Naive thymus-derived CD4-positive, alpha-beta T cell (primary cell): Measurements from ENCODE around the gene WWOX. TPM values are rescaled to one million over a fixed set of nuclear protein-coding genes. Genes with fewer than 3 reads are reported as not detected.

Experiments used
- ATAC-seq: fragments of 150-1000 bp; cut with Tn5 transposase; 2 replicates; pipeline ENCODE4 v1.10.0; 2021; ENCODE audit warnings: mild to moderate bottlenecking, moderate library complexity
- CTCF ChIA-PET: fragments of 350-600 bp; sonication (Branson Sonifier 250); formaldehyde crosslinking; loops from one replicate; lab custom pipeline; 2021; ENCODE audit warnings: antibody characterized with exemption; lab: Charles Lee
- POLR2A ChIA-PET: fragments of 350-600 bp; sonication (Branson Sonifier 250); formaldehyde crosslinking; loops from one replicate; lab custom pipeline; 2021; ENCODE audit warnings: antibody characterized with exemption, inconsistent platforms; lab: Charles Lee
- DNase-seq, 9 donors: peaks; one replicate each; pipeline versions ENCODE4 v3.0.0 to v3.0.0-alpha.2; 2020 to 2022; ENCODE audit warnings: mixed read lengths in 1 of 9
- H3K27ac ChIP-seq: one replicate; pipeline ENCODE4 v1.7.0; 2013; ENCODE audit warnings: mild to moderate bottlenecking, low read depth, low read length, moderate library complexity
- H3K27me3 ChIP-seq, 2 donors: one replicate each; pipeline ENCODE4 v1.7.0; 2013; ENCODE audit warnings: low read length in 2 of 2, mild to moderate bottlenecking in 2 of 2, moderate library complexity in 2 of 2; ENCODE audit not compliant: control insufficient read depth in 2 of 2, insufficient read depth in 2 of 2
- H3K36me3 ChIP-seq, 3 experiments: 1 replicate in 2 of 3; 2 replicates in 1 of 3; pipeline ENCODE4 v1.7.0; 2013; ENCODE audit warnings: low read length in 3 of 3, mild to moderate bottlenecking in 3 of 3, moderate library complexity in 1 of 3; ENCODE audit not compliant: insufficient read depth in 3 of 3, control insufficient read depth in 2 of 3
- H3K4me1 ChIP-seq, 2 donors: one replicate each; pipeline ENCODE4 v1.7.0; 2013; ENCODE audit warnings: low read length in 2 of 2, mild to moderate bottlenecking in 2 of 2, moderate library complexity in 1 of 2; ENCODE audit not compliant: control insufficient read depth in 2 of 2, insufficient read depth in 2 of 2
- H3K4me3 ChIP-seq: 2 replicates; pipeline ENCODE4 v1.7.0; 2013; ENCODE audit warnings: mild to moderate bottlenecking, low read length
- H3K9me3 ChIP-seq, 3 experiments: 1 replicate in 2 of 3; 2 replicates in 1 of 3; pipeline ENCODE4 v1.7.0; 2013; ENCODE audit warnings: low read length in 3 of 3; ENCODE audit not compliant: control insufficient read depth in 2 of 3
- H3K27ac Mint-ChIP-seq, 9 donors: one replicate each; pipeline ENCODE4 v1.8.0; 2020 to 2022; ENCODE audit warnings: mixed read lengths in 9 of 9, mild to moderate bottlenecking in 8 of 9, moderate library complexity in 5 of 9, inconsistent platforms in 2 of 9
- H3K27me3 Mint-ChIP-seq, 5 donors: one replicate each; pipeline ENCODE4 v1.8.0; 2021 to 2022; ENCODE audit warnings: mixed read lengths in 5 of 5, mild to moderate bottlenecking in 1 of 5
- H3K36me3 Mint-ChIP-seq, 5 donors: one replicate each; pipeline ENCODE4 v1.8.0; 2020 to 2022; ENCODE audit warnings: mixed read lengths in 5 of 5, mild to moderate bottlenecking in 3 of 5, inconsistent platforms in 1 of 5
- H3K4me1 Mint-ChIP-seq, 7 donors: one replicate each; pipeline ENCODE4 v1.8.0; 2020 to 2022; ENCODE audit warnings: mixed read lengths in 7 of 7, mild to moderate bottlenecking in 3 of 7, inconsistent platforms in 1 of 7
- H3K4me3 Mint-ChIP-seq, 10 donors: one replicate each; pipeline ENCODE4 v1.8.0; 2020 to 2022; ENCODE audit warnings: mild to moderate bottlenecking in 10 of 10, mixed read lengths in 10 of 10, moderate library complexity in 6 of 10, inconsistent platforms in 2 of 10
- H3K9me3 Mint-ChIP-seq, 11 donors: one replicate each; pipeline ENCODE4 v1.8.0; 2020 to 2022; ENCODE audit warnings: mixed read lengths in 11 of 11, mild to moderate bottlenecking in 4 of 11, inconsistent platforms in 1 of 11, moderate library complexity in 1 of 11
- intact Hi-C, 2 donors: fragments of 100-400 bp; cut with micrococcal nuclease; formaldehyde crosslinking; loops; one replicate each; pipeline ENCODE4 v1.15.1; 2023
- polyA plus RNA-seq, 2 donors: library from polyadenylated mRNA; unstranded; fragments of 300-500 nt; fragmentation: Illumina TruSeq; gene quantifications; one replicate each; pipeline ENCODE4 v1.2.3, GENCODE V29; 2021
- total RNA-seq, 6 experiments: library from RNA in 5 of 6; stranded (reverse) in 5 of 6; gene quantifications; 1 replicate in 5 of 6; 2 replicates in 1 of 6; pipeline ENCODE4 v1.2.3 and lab custom pipeline; 2021 to 2026

The WWOX gene
- total and polyA plus RNA-seq, 7 experiments from 2014 or later: 13.8 to 31.1 (median 20.8) TPM

DNA sequence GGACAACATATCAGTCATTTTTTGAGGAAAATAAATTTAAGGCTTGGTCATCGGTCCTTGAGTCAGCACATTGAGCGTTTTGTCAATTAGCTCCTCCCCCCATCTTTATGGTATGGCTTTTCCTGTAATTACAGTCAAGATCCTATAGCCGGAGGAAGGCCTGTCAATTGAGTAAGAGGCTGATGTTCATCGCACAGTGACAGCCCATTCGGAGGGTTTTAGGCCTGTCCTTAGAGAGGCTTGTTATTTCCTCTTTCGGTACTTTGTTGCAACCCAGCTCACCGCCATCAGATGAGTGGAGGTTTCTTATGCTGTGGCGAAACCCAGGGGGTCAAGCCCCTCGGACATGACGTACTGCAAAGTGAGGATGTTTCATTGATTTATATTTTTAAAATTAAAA is 395.2 kb downstream of the WWOX start:
- CTCF ChIA-PET: no interaction called here
- Histone ChIP-seq H3K9me3 (no peaks in the 10 kb centered on the region), H3K36me3 (no peaks in the 10 kb centered on the region), H3K4me3 (no peak overlapping the region), H3K4me1 (no peaks in the 10 kb centered on the region), H3K27me3 (no peaks in the 10 kb centered on the region), H3K27ac (no peak overlapping the region)
- ATAC-seq (peak; percentile 64), DNase-seq (no peak)
- POLR2A ChIA-PET: no interaction called here
- H3K27ac Mint-ChIP-seq: no peak overlapping the region
- intact Hi-C loops: no loop called here
- no peaks in the 10 kb centered on the region for H3K9me3 Mint-ChIP-seq
- no peaks in the 10 kb centered on the region for H3K4me1 Mint-ChIP-seq
- H3K36me3 Mint-ChIP-seq: peaks cover 0 to 13% (median 7%) of the 10 kb centered on the region in 5 donors
- no peaks in the 10 kb centered on the region for H3K27me3 Mint-ChIP-seq
- no peak overlapping the region for H3K4me3 Mint-ChIP-seq

DNA sequence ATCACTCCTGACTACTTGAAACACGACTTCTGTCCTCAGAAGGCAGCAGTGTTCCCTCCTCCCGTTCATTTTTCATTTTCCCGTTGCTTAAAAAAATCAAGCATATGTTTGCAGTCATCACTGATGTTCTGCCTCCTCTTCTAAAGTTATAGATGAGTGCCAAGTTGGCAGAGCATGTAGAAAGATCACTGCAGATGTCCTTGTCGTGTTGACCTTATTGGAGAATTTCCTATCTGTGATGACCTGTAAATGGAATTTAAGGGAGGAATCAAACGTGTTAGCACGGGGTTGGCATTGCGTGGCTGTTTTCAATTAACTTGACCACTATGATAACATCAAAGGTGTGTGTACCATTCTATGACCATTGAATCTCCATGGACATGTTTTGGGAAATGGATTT is 396.7 kb downstream of the WWOX start:
- H3K9me3 ChIP-seq: no peaks in the 10 kb centered on the region
- no peak overlapping the region for H3K4me3 ChIP-seq
- ChIA-PET POLR2A (no interaction called here), CTCF (no interaction called here)
- intact Hi-C loops: no loop called here
- Mint-ChIP-seq H3K4me1 (no peaks in the 10 kb centered on the region), H3K27ac (peak overlapping the region in 1 of 9 donors; percentile 40), H3K9me3 (no peaks in the 10 kb centered on the region), H3K27me3 (no peaks in the 10 kb centered on the region), H3K4me3 (no peak overlapping the region), H3K36me3 (peaks cover 0 to 11% (median 7%) of the 10 kb centered on the region in 5 donors)
- no peak for ATAC-seq
- no peak overlapping the region for H3K27ac ChIP-seq
- no peaks in the 10 kb centered on the region for H3K27me3 ChIP-seq
- H3K36me3 ChIP-seq: no peaks in the 10 kb centered on the region
- H3K4me1 ChIP-seq: no peaks in the 10 kb centered on the region
- DNase-seq: no peak

DNA sequence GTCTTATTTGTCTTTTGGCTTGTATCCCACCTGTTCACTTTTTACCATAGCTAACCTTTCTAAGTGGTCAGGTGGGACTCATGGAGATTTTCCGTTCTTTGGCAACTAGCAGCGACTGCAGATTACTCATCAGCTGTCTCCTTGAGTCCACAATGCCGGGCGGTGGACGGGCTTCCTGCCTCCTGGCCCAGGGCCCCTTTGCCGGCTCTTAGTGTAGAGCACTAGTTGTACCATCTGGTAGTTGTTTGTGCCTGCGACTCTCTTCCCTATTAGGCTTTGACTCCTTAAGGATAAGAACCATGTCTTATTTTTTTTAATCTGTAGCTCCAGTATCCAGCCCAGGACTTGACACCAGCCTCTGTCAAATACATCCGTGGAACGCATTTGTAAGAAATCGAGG is 399.9 kb downstream of the WWOX start:
- Mint-ChIP-seq H3K27me3 (no peaks in the 10 kb centered on the region), H3K36me3 (peaks cover 0 to 7% (median 0%) of the 10 kb centered on the region in 5 donors), H3K4me3 (no peak overlapping the region), H3K4me1 (no peaks in the 10 kb centered on the region), H3K27ac (no peak overlapping the region), H3K9me3 (no peaks in the 10 kb centered on the region)
- CTCF ChIA-PET: no interaction called here
- Histone ChIP-seq H3K27ac (no peak overlapping the region), H3K4me3 (no peak overlapping the region), H3K27me3 (no peaks in the 10 kb centered on the region), H3K36me3 (no peaks in the 10 kb centered on the region), H3K4me1 (no peaks in the 10 kb centered on the region), H3K9me3 (no peaks in the 10 kb centered on the region)
- intact Hi-C loops: no loop called here
- ATAC-seq (no peak), DNase-seq (no peak)
- POLR2A ChIA-PET: no interaction called here

DNA sequence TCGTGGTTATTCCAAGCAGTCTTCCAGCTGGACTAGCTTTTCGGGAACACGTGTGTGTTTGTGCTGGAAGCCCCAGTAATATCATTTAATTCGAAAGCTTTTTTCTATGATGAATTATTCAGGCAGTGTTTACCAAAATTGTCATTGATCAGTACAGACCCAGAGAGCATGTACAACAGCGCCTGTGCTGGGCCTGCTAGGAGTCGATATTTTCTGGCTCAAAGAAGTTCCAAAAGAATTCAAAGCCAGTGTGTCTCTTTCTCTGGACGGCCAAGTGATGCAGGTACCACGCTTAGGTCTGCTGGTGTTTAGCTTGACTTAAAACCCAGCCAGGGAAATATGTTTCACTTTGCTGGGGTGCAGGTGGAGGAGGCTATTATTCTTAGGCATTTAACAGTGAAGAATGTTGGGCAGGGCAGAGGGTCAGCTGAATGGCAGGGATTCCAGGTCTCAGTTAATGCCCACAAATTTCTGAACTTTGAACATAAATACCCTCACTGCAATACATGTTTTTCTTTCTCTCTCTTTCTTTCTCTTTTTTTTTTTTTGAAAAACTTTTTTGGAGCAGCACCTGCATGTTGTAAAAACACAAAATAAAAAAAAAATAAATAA is 401.3 kb downstream of the WWOX start:
- Histone ChIP-seq H3K36me3 (no peaks in the 10 kb centered on the region), H3K4me3 (no peak overlapping the region), H3K27me3 (no peaks in the 10 kb centered on the region), H3K9me3 (no peaks in the 10 kb centered on the region), H3K4me1 (no peaks in the 10 kb centered on the region), H3K27ac (no peak overlapping the region)
- H3K4me1 Mint-ChIP-seq: no peaks in the 10 kb centered on the region
- no peaks in the 10 kb centered on the region for H3K9me3 Mint-ChIP-seq
- no peak overlapping the region for H3K27ac Mint-ChIP-seq
- ChIA-PET CTCF (interaction anchor here (0.7 kb wide), 1 partner anchor 766 kb away, joined by 3 read pairs; no protein-coding TSS in a partner anchor), POLR2A (no interaction called here)
- peaks cover 0 to 7% (median 0%) of the 10 kb centered on the region in 5 donors for H3K36me3 Mint-ChIP-seq
- intact Hi-C loops: no loop called here
- DNase-seq (no peak), ATAC-seq (no peak)
- H3K27me3 Mint-ChIP-seq: no peaks in the 10 kb centered on the region
- H3K4me3 Mint-ChIP-seq: no peak overlapping the region

DNA sequence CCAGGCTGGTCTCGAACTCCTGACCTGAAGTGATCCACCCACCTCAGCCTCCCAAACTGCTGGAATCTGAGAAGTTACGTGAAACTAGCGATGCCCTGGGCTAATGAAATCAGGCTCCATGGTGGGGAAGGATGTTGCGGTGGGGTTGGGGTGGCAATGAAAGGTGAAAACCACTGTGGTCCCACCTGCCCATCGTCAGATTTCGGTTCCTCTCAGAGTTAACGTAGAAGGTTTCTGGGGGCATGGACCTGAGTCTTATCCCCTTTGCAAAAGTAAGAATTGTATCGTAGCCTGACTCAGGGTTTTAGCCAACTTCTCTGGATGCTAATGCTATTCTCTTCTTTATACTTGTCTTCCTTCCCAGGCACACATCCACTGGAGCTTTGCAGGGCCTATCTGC is 402.3 kb downstream of the WWOX start:
- no peak for ATAC-seq
- Histone ChIP-seq H3K36me3 (no peaks in the 10 kb centered on the region), H3K27ac (no peak overlapping the region), H3K4me3 (no peak overlapping the region), H3K4me1 (no peaks in the 10 kb centered on the region), H3K27me3 (no peaks in the 10 kb centered on the region), H3K9me3 (no peaks in the 10 kb centered on the region)
- Mint-ChIP-seq H3K9me3 (no peaks in the 10 kb centered on the region), H3K36me3 (peaks cover 0 to 7% (median 0%) of the 10 kb centered on the region in 5 donors), H3K27me3 (no peaks in the 10 kb centered on the region), H3K4me1 (no peaks in the 10 kb centered on the region), H3K4me3 (no peak overlapping the region), H3K27ac (no peak overlapping the region)
- POLR2A ChIA-PET: no interaction called here
- no peak for DNase-seq
- CTCF ChIA-PET: interaction anchor here (0.7 kb wide), 1 partner anchor 765 kb away, joined by 3 read pairs; no protein-coding TSS in a partner anchor
- intact Hi-C loops: no loop called here

DNA sequence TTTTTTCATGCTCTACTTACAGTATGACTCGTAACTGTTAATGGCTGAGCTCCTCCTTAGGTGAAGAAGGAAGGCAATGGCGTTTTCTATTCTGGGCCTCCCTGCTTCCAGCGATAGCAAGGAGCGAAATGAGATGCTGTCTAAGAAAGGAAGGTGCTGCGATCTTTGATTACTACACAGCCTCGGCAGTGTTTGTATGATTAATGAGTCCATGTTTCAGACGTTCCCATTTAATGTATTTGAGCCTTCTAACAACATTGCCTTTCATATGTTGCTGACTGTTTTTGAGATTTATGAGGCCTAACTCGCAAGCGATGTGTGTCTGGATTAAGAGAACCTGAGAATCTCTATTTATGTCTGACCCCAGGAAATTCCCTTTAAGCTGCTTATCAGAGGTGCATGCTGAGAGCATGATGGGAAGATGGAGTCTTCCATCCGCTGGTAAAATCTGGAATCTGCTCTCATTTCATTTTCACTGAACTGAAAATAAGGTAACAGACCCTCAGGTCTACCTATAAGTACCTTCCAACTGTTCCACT is 403.4 kb downstream of the WWOX start:
- no peaks in the 10 kb centered on the region for H3K9me3 Mint-ChIP-seq
- Histone ChIP-seq H3K4me1 (no peaks in the 10 kb centered on the region), H3K36me3 (no peaks in the 10 kb centered on the region), H3K27ac (no peak overlapping the region), H3K4me3 (no peak overlapping the region), H3K27me3 (no peaks in the 10 kb centered on the region), H3K9me3 (no peaks in the 10 kb centered on the region)
- CTCF ChIA-PET: no interaction called here
- no peaks in the 10 kb centered on the region for H3K36me3 Mint-ChIP-seq
- no peak for DNase-seq
- ATAC-seq: no peak
- H3K4me1 Mint-ChIP-seq: no peaks in the 10 kb centered on the region
- no peak overlapping the region for H3K27ac Mint-ChIP-seq
- intact Hi-C loops: loop anchor here in 1 of 2 donors (1.0 kb wide), 1 partner anchor 267 kb away; no protein-coding TSS in a partner anchor
- H3K4me3 Mint-ChIP-seq: no peak overlapping the region
- POLR2A ChIA-PET: interaction anchor here (0.5 kb wide), 1 partner anchor 1025 kb away, joined by 3 read pairs; no protein-coding TSS in a partner anchor
- no peaks in the 10 kb centered on the region for H3K27me3 Mint-ChIP-seq

DNA sequence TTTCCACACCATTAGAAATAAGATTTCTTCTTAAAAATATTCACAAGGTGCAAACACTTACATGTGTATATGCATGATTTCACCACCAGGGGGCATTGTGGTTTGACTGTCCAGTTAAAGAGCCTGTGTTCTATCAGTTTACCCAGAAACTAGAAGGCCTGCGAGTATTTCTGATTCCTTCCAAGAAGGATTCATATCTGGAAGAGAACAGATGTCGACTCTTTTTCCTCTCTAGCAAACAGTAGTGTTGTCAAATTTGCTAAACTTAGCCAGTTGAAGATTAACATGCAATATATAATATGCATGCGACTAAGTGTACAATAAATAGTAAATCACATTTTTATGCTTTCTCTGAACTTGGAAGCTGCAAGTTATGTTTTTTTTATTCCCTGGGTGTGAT is 404.1 kb downstream of the WWOX start:
- CTCF ChIA-PET: no interaction called here
- H3K9me3 Mint-ChIP-seq: no peaks in the 10 kb centered on the region
- no peaks in the 10 kb centered on the region for H3K36me3 Mint-ChIP-seq
- H3K4me1 Mint-ChIP-seq: no peaks in the 10 kb centered on the region
- H3K36me3 ChIP-seq: no peaks in the 10 kb centered on the region
- H3K27ac ChIP-seq: no peak overlapping the region
- H3K27me3 Mint-ChIP-seq: no peaks in the 10 kb centered on the region
- no peaks in the 10 kb centered on the region for H3K4me1 ChIP-seq
- H3K4me3 ChIP-seq: no peak overlapping the region
- no peaks in the 10 kb centered on the region for H3K27me3 ChIP-seq
- ATAC-seq (no peak), DNase-seq (peak in 7 of 9 donors; percentile 10 to 37 (median 27))
- H3K4me3 Mint-ChIP-seq: no peak overlapping the region
- POLR2A ChIA-PET: no interaction called here
- H3K27ac Mint-ChIP-seq: no peak overlapping the region
- no peaks in the 10 kb centered on the region for H3K9me3 ChIP-seq
- intact Hi-C loops: loop anchor here in 1 of 2 donors (1.0 kb wide), 1 partner anchor 267 kb away; no protein-coding TSS in a partner anchor
